SK-N-SH (cell line): ENCODE results near the gene SPATA12. TPM values are rescaled to one million over a fixed set of nuclear protein-coding genes. Genes with fewer than 3 reads are reported as not detected.
A peak's percentile ranks its signal among the peaks of the same experiment; 100 is the strongest.

Experiments
- CTCF ChIA-PET: fragments of 300-600, 350-600 bp; formaldehyde crosslinking; extraction: SDS; loops from one replicate; lab custom pipeline; 2021; lab: Yijun Ruan, JAX
- POLR2A ChIA-PET: fragments of 350-600 bp; sonication (Branson Sonifier 250); formaldehyde crosslinking; extraction: SDS; loops from one replicate; lab custom pipeline; 2020; ENCODE audit warnings: antibody characterized with exemption, inconsistent platforms; lab: Yijun Ruan, JAX
- DNase-seq: peaks from one replicate; pipeline ENCODE4 v3.0.0; 2012
- H2AFZ ChIP-seq: fragments of 200-600 bp; sonication (generic); 2 replicates; pipeline ENCODE4 v1.8.1; 2016; ENCODE audit warnings: antibody characterized with exemption, mild to moderate bottlenecking, low read depth
- H3F3A ChIP-seq: fragments of 200-600 bp; sonication (generic); replicated peaks from 2 replicates; pipeline ENCODE3; 2016; ENCODE audit warnings: antibody characterized with exemption, mild to moderate bottlenecking; ENCODE audit not compliant: insufficient read depth
- H3K27ac ChIP-seq, 2 experiments: fragments of 200-500 bp in 1 of 2; fragments of 200-600 bp in 1 of 2; sonication (Bioruptor generic) in 1 of 2; sonication (generic), shearing (Covaris generic) in 1 of 2; 2 replicates each; pipeline versions ENCODE4 v1.5.1 to v1.6.1; 2014 to 2016; ENCODE audit warnings: low read depth in 2 of 2, inconsistent platforms in 1 of 2, low read length in 1 of 2, mild to moderate bottlenecking in 1 of 2, mixed read lengths in 1 of 2
- H3K27me3 ChIP-seq: fragments of 200-600 bp; sonication (generic), shearing (Covaris generic); 2 replicates; pipeline ENCODE4 v1.6.1; 2016; ENCODE audit warnings: mixed run types; ENCODE audit not compliant: insufficient read depth
- H3K36me3 ChIP-seq, 2 experiments: fragments of 200-500 bp in 1 of 2; fragments of 200-600 bp in 1 of 2; sonication (Bioruptor generic) in 1 of 2; sonication (generic) in 1 of 2; replicated peaks in 1 of 2; 2 replicates each; pipeline versions ENCODE3 to v1.5.1; 2014 to 2016; ENCODE audit warnings: low read length in 1 of 2, mild to moderate bottlenecking in 1 of 2; ENCODE audit not compliant: insufficient read depth in 2 of 2, control insufficient read depth in 1 of 2
- H3K4me1 ChIP-seq, 2 experiments: fragments of 200-500 bp in 1 of 2; fragments of 200-600 bp in 1 of 2; sonication (Bioruptor generic) in 1 of 2; sonication (generic), shearing (Covaris generic) in 1 of 2; 2 replicates each; pipeline versions ENCODE4 v1.5.1 to v1.6.1; 2014 to 2016; ENCODE audit warnings: low read depth in 1 of 2, low read length in 1 of 2, mixed run types in 1 of 2; ENCODE audit not compliant: insufficient read depth in 2 of 2, control insufficient read depth in 1 of 2
- H3K4me2 ChIP-seq: fragments of 200-600 bp; sonication (generic), shearing (Covaris generic); 2 replicates; pipeline ENCODE4 v1.6.1; 2017; ENCODE audit warnings: mixed run types
- H3K4me3 ChIP-seq, 2 experiments: fragments of 200-500 bp in 1 of 2; fragments of 200-600 bp in 1 of 2; sonication (Bioruptor generic) in 1 of 2; sonication (generic), shearing (Covaris generic) in 1 of 2; 2 replicates each; pipeline versions ENCODE4 v1.5.1 to v1.8.1; 2014 to 2016; ENCODE audit warnings: low read depth in 2 of 2, inconsistent platforms in 1 of 2, low read length in 1 of 2, mild to moderate bottlenecking in 1 of 2, mixed read lengths in 1 of 2, moderate library complexity in 1 of 2
- H3K79me2 ChIP-seq: fragments of 200-600 bp; sonication (generic); 2 replicates; pipeline ENCODE4 v1.8.1; 2017; ENCODE audit warnings: mild to moderate bottlenecking; ENCODE audit not compliant: insufficient read depth
- H3K9ac ChIP-seq: fragments of 200-600 bp; sonication (generic); 2 replicates; pipeline ENCODE4 v1.6.1; 2017; ENCODE audit warnings: mixed run types
- H3K9me2 ChIP-seq: fragments of 200-600 bp; sonication (generic); 2 replicates; pipeline ENCODE4 v1.6.1; 2017; ENCODE audit warnings: mixed run types
- H3K9me3 ChIP-seq: fragments of 200-600 bp; sonication (generic); 2 replicates; pipeline ENCODE4 v1.6.1; 2017; ENCODE audit warnings: mixed run types, mild to moderate bottlenecking, moderate library complexity
- H4K20me1 ChIP-seq: fragments of 200-600 bp; sonication (generic); 2 replicates; pipeline ENCODE4 v1.6.1; 2017; ENCODE audit warnings: mild to moderate bottlenecking, mixed run types; ENCODE audit not compliant: insufficient read depth
- CTCF ChIP-seq: fragments of 200-600 bp; sonication (generic); IDR thresholded peaks from 2 replicates; pipeline ENCODE4 v1.6.1; 2017; ENCODE audit warnings: antibody characterized with exemption, mild to moderate bottlenecking, moderate library complexity
- EZH2phosphoT487 ChIP-seq: fragments of 200-600 bp; sonication (generic); IDR thresholded peaks from 2 replicates; pipeline ENCODE4 v1.6.1; 2017; ENCODE audit warnings: low read depth, mixed run types, mild to moderate bottlenecking, antibody characterized with exemption, moderate library complexity, borderline replicate concordance
- FOXJ3 ChIP-seq: sonication (generic); formaldehyde crosslinking; IDR thresholded peaks from 2 replicates; pipeline ENCODE4 v1.5.1; 2020; ENCODE audit warnings: mild to moderate bottlenecking, missing genetic modification reagents
- FOXM1 ChIP-seq: IDR thresholded peaks from 2 replicates; pipeline ENCODE4 v1.4.0; 2012; ENCODE audit warnings: low read depth, mild to moderate bottlenecking
- JUND ChIP-seq: IDR thresholded peaks from 2 replicates; pipeline ENCODE4 v1.4.0; 2012
- PBX3 ChIP-seq: IDR thresholded peaks from 2 replicates; pipeline ENCODE4; 2012
- RAD21 ChIP-seq: IDR thresholded peaks from 2 replicates; pipeline ENCODE4 v1.6.1; 2012; ENCODE audit warnings: mild to moderate bottlenecking, low read length
- REST ChIP-seq: IDR thresholded peaks from 2 replicates; pipeline ENCODE4 v1.6.1; 2012; ENCODE audit warnings: mild to moderate bottlenecking, low read depth, low read length, moderate library complexity
- SIN3A ChIP-seq: IDR thresholded peaks from 2 replicates; pipeline ENCODE4 v1.6.1; 2012; ENCODE audit warnings: low read depth, mild to moderate bottlenecking, low read length, moderate library complexity, borderline replicate concordance
- TCF12 ChIP-seq: IDR thresholded peaks from 2 replicates; pipeline ENCODE4 v1.4.0; 2012
- WGBS: methylation state at CpG from one replicate; pipeline ENCODE4 v1.1.6; 2017; ENCODE audit warnings: low lambda C conversion rate; 5-methylcytosine and 5-hydroxymethylcytosine counted together
- polyA plus RNA-seq, 3 experiments: library from polyadenylated mRNA; depleted of rRNA; stranded (reverse); fragments of >200 nt; gene quantifications; 2 replicates each; pipeline ENCODE4 v1.2.3, GENCODE V29; 2012
- TF ChIP-seq, protein P1 (sequence below): fragments of 150-350 bp; IDR thresholded peaks from 2 replicates; pipeline ENCODE4 v1.6.1; 2016; ENCODE audit warnings: mild to moderate bottlenecking, low read depth, low read length
- TF ChIP-seq, protein P2 (sequence below): fragments of 150-350 bp; IDR thresholded peaks from 2 replicates; pipeline ENCODE4 v1.6.1; 2017; ENCODE audit warnings: antibody characterized with exemption, low read length, low read depth, borderline replicate concordance

SPATA12 gene
- polyA plus RNA-seq, 1 of the 3 experiments (the other 2 are of a cell fraction) = 0.33 TPM

DNA sequence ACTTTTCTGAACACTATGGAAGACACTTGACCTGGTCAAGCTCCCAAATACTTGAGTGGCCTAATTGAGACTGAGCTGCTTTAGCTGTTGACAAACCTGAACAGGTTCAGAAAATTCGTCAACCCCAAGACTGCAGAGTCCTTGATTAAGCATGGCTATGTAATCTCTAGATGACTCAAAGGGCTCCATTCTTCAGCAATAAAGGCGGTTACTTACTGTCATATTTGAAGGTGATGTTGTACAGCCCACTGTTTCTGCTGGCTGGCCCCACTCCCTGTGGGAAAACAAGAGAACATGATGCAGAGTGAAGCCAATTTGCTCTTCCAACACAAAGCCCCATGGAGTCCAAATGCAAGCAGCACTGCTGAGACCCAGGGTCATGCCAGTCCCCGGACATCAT is 59.6 kb downstream of the SPATA12 start:
- POLR2A ChIA-PET = interaction anchor here (0.5 to 3.0 kb wide), 6 partner anchors 8 to 330 kb away, joined by 3 to 12 read pairs (median 4); partner anchors contain the start of gene IL17RD
- Histone ChIP-seq H2AFZ (no peak overlapping the region), H3K27ac (peak overlapping the region in 1 of 2 experiments; percentile 94; a peak in 2 of 4 replicates), H3K9me3 (no peaks in the 10 kb centered on the region), H4K20me1 (no peaks in the 10 kb centered on the region), H3K4me3 (no peak overlapping the region; a peak in 1 of 4 replicates), H3K27me3 (no peaks in the 10 kb centered on the region), H3K79me2 (no peaks in the 10 kb centered on the region), H3F3A (no peaks in the 10 kb centered on the region), H3K4me2 (no peak overlapping the region), H3K9me2 (no peaks in the 10 kb centered on the region), H3K36me3 (no peaks in the 10 kb centered on the region), H3K9ac (no peak overlapping the region), H3K4me1 (peaks cover 0 to 49% of the 10 kb centered on the region in 2 experiments; a peak in 2 of 4 replicates)
- WGBS = 43% methylated on average over 3 of the region's 3 CpGs
- TF ChIP-seq FOXM1 (no peak), EZH2phosphoT487 (no peak), JUND (no peak), PBX3 (0 out of 2 replicates have a peak, but pooled peaks have one; percentile 9), TCF12 (peak; percentile 47; the same call in 1 of the 2 replicates), CTCF (no peak), RAD21 (no peak), FOXJ3 (CRISPR knock-in tag) (no peak), REST (no peak), SIN3A (no peak)
- TF ChIP-seq, protein P1, sequence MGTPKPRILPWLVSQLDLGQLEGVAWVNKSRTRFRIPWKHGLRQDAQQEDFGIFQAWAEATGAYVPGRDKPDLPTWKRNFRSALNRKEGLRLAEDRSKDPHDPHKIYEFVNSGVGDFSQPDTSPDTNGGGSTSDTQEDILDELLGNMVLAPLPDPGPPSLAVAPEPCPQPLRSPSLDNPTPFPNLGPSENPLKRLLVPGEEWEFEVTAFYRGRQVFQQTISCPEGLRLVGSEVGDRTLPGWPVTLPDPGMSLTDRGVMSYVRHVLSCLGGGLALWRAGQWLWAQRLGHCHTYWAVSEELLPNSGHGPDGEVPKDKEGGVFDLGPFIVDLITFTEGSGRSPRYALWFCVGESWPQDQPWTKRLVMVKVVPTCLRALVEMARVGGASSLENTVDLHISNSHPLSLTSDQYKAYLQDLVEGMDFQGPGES = no peak
- TF ChIP-seq, protein P2, sequence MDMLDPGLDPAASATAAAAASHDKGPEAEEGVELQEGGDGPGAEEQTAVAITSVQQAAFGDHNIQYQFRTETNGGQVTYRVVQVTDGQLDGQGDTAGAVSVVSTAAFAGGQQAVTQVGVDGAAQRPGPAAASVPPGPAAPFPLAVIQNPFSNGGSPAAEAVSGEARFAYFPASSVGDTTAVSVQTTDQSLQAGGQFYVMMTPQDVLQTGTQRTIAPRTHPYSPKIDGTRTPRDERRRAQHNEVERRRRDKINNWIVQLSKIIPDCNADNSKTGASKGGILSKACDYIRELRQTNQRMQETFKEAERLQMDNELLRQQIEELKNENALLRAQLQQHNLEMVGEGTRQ = no peak
- peak; percentile 42 for DNase-seq
- CTCF ChIA-PET = interaction anchor here (0.6 to 3.4 kb wide), 7 partner anchors 10 to 816 kb away, joined by 3 to 21 read pairs (median 6); no protein-coding TSS in a partner anchor
